DMS53 treated with DMSO at 0.1 percent for 48 hours (cell line): Measurements from ENCODE around the gene CAPN13.
A peak's percentile ranks its signal among the peaks of the same experiment; 100 is the strongest.

Experiments
- DNase-seq: peaks from one replicate; lab custom pipeline; 2025; ENCODE audit not compliant: unreplicated experiment; lab: John Stamatoyannopoulos, UW

The CAPN13 gene

GRCh38 chr2:30732376-30732775 lies 74.9 kb downstream of the CAPN13 start:
- no peak for DNase-seq

DNA sequence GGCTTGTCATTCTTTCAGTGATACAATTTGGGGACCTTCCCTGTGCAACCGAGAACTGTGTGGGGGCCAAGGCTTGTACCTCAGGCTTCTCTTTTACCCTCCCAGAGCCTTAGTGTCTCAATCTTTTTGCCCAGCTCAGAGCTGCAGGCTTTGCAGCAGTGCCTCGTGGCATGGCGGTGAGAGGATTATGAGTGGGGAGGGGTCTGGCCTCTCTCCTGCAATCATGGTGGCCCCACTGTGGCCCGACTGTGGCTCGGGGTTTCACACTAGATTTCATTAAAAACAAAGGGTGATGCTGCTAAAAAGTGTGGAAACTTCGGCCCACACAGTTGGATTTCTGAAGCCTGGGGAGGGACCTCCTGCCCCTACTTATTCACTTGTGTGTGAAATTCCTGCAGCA lies 75.5 kb downstream of the CAPN13 start:
- no peak for DNase-seq

- DNase-seq = no peak
These were observed 76.3 kb downstream of the CAPN13 start for GRCh38 chr2:30730736-30731647.

DNA sequence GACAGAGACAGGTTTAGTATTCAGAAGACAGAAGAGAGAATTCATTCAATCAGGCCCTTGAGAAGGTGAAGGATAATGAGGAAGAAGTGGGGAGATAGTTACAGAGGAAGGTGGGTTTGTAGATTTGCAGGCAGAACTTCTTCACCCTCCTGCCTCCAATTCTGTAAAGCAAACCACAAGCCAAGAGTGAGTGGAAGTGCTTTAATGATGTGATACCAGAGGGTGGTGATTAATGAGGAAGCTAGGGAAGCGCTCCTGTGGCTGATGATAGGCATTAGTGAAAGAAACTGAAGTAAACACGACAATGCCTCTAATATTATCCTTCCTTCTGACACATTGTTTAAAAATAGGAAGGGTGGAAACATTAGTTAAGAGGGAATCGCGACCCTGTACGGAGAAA lies 78.2 kb downstream of the CAPN13 start:
- DNase-seq = no peak

DNA sequence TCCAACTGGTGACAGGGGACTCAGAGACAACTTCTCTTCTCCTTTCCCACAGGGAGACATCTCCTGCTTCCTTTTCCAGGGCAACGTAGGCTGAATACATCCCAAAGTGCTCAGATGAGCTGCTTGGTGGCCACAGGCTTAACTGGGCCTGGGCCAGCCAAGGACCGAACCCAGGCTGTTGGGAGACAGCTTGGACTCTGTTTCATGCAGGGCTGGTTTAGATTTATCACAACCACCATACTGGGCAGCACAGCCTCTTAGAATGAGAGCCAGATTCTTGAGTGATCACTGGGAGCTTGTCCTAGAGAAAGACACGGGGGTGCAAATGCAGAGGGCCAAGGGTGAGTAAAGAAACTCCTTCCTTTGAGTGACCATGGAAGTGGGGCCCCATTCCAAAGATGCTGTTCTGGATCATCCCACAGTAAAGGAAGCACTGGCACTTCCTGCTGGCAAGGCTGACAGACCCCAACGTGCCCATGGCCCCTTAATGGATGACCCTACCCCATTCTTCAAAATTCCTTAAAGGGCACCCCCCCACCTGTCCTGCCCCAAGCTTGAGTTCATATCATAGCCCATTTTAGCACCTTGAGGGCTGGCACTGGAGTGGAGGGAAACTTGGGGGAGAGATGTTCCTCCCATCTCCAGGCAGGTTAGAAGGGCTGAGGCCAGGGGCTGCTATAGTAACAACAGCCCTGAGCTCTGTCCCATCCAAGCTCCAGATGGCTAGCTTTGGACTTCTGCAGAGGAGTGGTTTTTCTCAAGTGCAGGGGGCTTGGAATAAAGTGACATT lies 84.1 kb downstream of the CAPN13 start:
- no peak for DNase-seq

- DNase-seq = no peak
These were observed 85.3 kb downstream of the CAPN13 start for GRCh38 chr2:30721668-30722647.

GRCh38 chr2:30721241-30721640 lies 86.0 kb downstream of the CAPN13 start:
- DNase-seq = no peak

GRCh38 chr2:30717081-30717650 lies 90.1 kb downstream of the CAPN13 start:
- no peak for DNase-seq

DNA sequence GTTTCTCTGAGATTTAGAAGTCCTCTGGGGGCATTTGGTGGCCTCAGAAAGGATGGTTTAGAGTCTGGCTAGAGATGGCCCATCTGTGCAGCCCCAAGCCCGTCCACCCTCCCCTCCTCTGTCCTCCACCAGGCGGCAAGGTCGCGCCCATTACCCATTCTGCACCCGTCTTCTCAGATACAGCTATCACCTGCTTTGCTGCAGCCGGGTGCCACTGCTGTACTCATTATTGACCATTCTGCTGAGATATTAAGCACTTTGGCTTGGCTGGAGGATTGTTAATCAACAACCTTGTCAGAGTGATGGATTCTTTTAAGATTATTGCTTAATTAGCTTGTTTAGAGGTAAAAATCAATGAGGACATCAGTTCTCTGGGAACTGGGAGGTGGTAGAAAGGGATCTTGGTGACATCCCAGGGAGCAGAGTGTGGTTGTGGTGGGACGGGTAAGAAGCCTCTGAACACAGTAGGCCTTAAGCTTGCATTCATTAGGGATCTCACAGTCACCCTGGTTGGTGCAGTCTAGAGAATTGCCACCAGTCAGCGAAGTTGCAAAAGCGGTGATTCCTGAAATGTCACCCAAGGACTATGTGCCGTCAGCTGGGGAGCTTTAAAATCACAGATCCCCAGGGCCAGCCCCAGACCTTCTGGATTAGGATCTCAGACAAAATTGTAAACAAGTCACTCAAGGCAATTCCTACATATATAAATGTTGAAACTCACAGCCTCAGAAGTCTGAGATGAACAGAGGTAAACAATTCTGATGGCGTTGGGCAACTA lies 90.9 kb downstream of the CAPN13 start:
- DNase-seq = no peak

DNA sequence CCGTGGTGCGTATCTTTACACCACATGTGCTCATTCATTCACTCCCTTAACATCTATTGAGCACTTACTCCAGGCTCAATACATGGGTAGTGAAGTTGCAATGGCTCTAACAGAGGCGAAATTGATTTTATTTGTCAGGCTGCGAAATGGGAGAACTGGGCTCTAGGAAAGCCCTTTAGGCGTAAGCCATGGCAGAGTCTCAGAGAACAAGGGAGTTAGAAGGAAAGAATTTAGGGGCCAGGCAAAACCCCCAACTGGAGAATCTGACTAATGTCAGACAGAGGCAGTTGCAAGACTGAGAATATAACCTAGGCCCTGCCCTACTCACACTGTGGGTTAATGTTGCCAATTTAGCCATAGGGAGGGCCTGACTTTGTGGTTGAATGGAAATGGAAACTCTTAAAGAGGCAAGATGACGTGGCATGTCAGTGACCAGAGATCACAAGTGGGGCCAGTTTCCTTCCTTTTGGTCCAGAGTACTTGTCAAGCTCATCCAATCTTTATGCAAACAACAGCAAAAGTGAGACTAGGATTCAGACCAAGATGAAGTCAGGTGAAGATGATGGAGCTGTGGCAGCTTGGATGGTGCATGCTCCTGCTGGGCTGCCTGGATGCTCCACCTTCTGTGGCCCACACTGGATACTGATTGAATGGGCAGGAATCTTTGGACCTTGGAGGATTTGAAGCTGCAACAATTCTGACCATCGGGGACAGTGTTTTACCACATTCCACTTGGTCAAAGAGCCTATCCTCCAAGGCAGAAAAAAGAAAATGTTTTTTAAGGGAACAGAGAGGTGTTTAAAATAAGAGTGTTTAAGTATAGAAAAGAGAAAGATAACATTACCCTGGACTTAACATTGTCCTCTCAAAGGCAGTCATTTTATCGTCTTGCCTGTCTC lies 92.2 kb downstream of the CAPN13 start:
- no peak for DNase-seq

- DNase-seq = no peak
These were observed 93.5 kb downstream of the CAPN13 start for GRCh38 chr2:30713698-30714097.

- peak; percentile 67 for DNase-seq
These were observed 95.6 kb downstream of the CAPN13 start for GRCh38 chr2:30711646-30712085.

- no peak for DNase-seq
These were observed 96.8 kb downstream of the CAPN13 start for GRCh38 chr2:30710461-30710860.

GRCh38 chr2:30710016-30710415 lies 97.2 kb downstream of the CAPN13 start:
- no peak for DNase-seq

DNA sequence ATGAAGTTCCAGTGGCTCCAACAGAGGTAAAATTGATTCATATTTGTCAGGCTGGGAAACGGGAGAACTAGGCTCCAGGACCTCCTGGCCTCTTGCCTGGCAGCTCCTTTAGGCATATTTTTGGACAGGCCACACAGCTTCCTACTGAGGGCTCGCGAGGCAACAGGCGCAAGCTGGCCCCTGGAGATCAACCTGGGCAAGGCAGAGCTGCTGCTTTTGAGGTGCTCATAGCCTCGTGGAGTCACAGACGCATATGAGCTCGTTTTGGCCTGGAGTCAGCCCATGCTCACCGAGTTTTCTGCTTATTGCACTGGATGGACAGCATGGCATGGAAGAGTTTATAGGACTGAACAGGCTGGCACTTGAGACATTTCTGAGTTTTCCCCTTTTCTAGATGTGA lies 97.7 kb downstream of the CAPN13 start:
- DNase-seq = no peak

- DNase-seq = no peak
These were observed 98.6 kb downstream of the CAPN13 start for GRCh38 chr2:30708491-30709290.

- DNase-seq = no peak
These were observed 99.8 kb downstream of the CAPN13 start for GRCh38 chr2:30707304-30707903.
